GM20000 (cell line): ENCODE results near the gene MAPT.

ENCODE experiments used
- DNase-seq: peaks from one replicate; pipeline ENCODE4 v3.0.0; 2012; ENCODE audit warnings: low spot score
- CTCF ChIP-seq: IDR thresholded peaks from 2 replicates; pipeline ENCODE4 v1.5.1; 2012; ENCODE audit warnings: mild to moderate bottlenecking, control low read depth; ENCODE audit errors: extremely low read depth, missing control alignments

The MAPT gene

GRCh38 chr17:45987706-45988105, 93.4 kb downstream of the MAPT start:
- TF ChIP-seq CTCF, result no peak
- DNase-seq, result no peak

- no peak for DNase-seq
- TF ChIP-seq CTCF, result no peak
These were observed 95.4 kb downstream of the MAPT start for GRCh38 chr17:45989759-45990158.

GRCh38 chr17:45990886-45991285, 96.5 kb downstream of the MAPT start:
- no peak for DNase-seq
- no peak for TF ChIP-seq CTCF

- no peak for TF ChIP-seq CTCF
- DNase-seq, result no peak
These were observed 97.0 kb downstream of the MAPT start for GRCh38 chr17:45991341-45991740.

GRCh38 chr17:45992175-45992574, 97.8 kb downstream of the MAPT start:
- no peak for TF ChIP-seq CTCF
- DNase-seq, result no peak

GRCh38 chr17:45992904-45993303, 98.5 kb downstream of the MAPT start:
- no peak for DNase-seq

GRCh38 chr17:45993962-45994627, 99.7 kb downstream of the MAPT start:
- DNase-seq, result no peak

More at GRCh38 chr17:45992904-45993303, 98.5 kb downstream of the MAPT start:
- TF ChIP-seq CTCF, result no peak

More at GRCh38 chr17:45993962-45994627, 99.7 kb downstream of the MAPT start:
- TF ChIP-seq CTCF, result no peak
